B cell (primary cell): ENCODE results near the gene ATRNL1. TPM values are rescaled to one million over a fixed set of nuclear protein-coding genes. Genes with fewer than 3 reads are reported as not detected.

Source experiments
- ATAC-seq: fragments of 200-7000 bp; cut with Tn5 transposase; one replicate; pipeline ENCODE4 v1.10.0; 2021; ENCODE audit warnings: low read depth, mild to moderate bottlenecking, moderate number of reproducible peaks, moderate library complexity
- CTCF ChIA-PET: fragments of 350-600 bp; sonication (Branson Sonifier 250); formaldehyde crosslinking; loops from one replicate; lab custom pipeline; 2021; ENCODE audit warnings: antibody characterized with exemption, inconsistent platforms; lab: Charles Lee
- POLR2A ChIA-PET: fragments of 350-600 bp; sonication (Branson Sonifier 250); formaldehyde crosslinking; loops from one replicate; lab custom pipeline; 2021; ENCODE audit warnings: antibody characterized with exemption; lab: Charles Lee
- DNase-seq: peaks from one replicate; pipeline ENCODE4 v3.0.0; 2013
- H2AFZ ChIP-seq: 2 replicates; pipeline ENCODE4 v1.6.1; 2012; ENCODE audit warnings: mild to moderate bottlenecking, low read depth, low read length; ENCODE audit not compliant: insufficient read depth, poor library complexity, severe bottlenecking
- H3K27ac ChIP-seq, 2 donors: 1 replicate in 1 of 2; 2 replicates in 1 of 2; pipeline ENCODE4 v1.5.1; 2012 to 2013; ENCODE audit warnings: low read length in 2 of 2, mild to moderate bottlenecking in 2 of 2, moderate library complexity in 1 of 2
- H3K27me3 ChIP-seq, 4 experiments: fragments of 200-600 bp in 1 of 4; sonication (generic) in 1 of 4; replicated peaks in 1 of 4; 1 replicate in 2 of 4; 2 replicates in 2 of 4; pipeline versions ENCODE4 v1.6.1 to v1.7.0; 2013 to 2016; ENCODE audit warnings: low read length in 3 of 4, mild to moderate bottlenecking in 2 of 4, mixed read lengths in 1 of 4, moderate library complexity in 1 of 4; ENCODE audit not compliant: insufficient read depth in 4 of 4, control insufficient read depth in 3 of 4; ENCODE audit errors: control extremely low read depth in 1 of 4
- H3K36me3 ChIP-seq, 2 experiments: replicated peaks in 1 of 2; 1 replicate in 1 of 2; 2 replicates in 1 of 2; pipeline versions ENCODE4 v1.6.1 to v1.7.1; 2013; ENCODE audit warnings: low read length in 1 of 2; ENCODE audit not compliant: insufficient read depth in 2 of 2, control insufficient read depth in 1 of 2; ENCODE audit errors: control extremely low read depth in 1 of 2, extremely low read depth in 1 of 2
- H3K4me1 ChIP-seq, 2 donors: fragments of 200-600 bp in 1 of 2; sonication (generic) in 1 of 2; 1 replicate in 1 of 2; 2 replicates in 1 of 2; pipeline versions ENCODE4 v1.5.1 to v1.6.1; 2013 to 2017; ENCODE audit warnings: low read length in 2 of 2; ENCODE audit not compliant: control insufficient read depth in 2 of 2, insufficient read depth in 2 of 2
- H3K4me2 ChIP-seq: replicated peaks from 2 replicates; pipeline ENCODE3; 2012; ENCODE audit warnings: mild to moderate bottlenecking, low read depth, low read length; ENCODE audit not compliant: poor library complexity, severe bottlenecking
- H3K4me3 ChIP-seq, 5 experiments: fragments of 200-600 bp in 1 of 5; sonication (generic) in 1 of 5; 1 replicate in 3 of 5; 2 replicates in 2 of 5; pipeline versions ENCODE4 v1.5.1 to v1.7.0; 2011 to 2016; ENCODE audit warnings: low read length in 4 of 5, mild to moderate bottlenecking in 4 of 5, low read depth in 2 of 5, control low read depth in 1 of 5, moderate library complexity in 1 of 5; ENCODE audit not compliant: insufficient read depth in 1 of 5; ENCODE audit errors: control extremely low read depth in 1 of 5, extremely low read depth in 1 of 5
- H3K79me2 ChIP-seq: fragments of 200-600 bp; sonication (generic); one replicate; pipeline ENCODE4 v1.6.0; 2016; ENCODE audit warnings: low read length; ENCODE audit not compliant: control insufficient read depth, insufficient read depth
- H3K9ac ChIP-seq: fragments of 200-600 bp; sonication (generic); 2 replicates; pipeline ENCODE4 v1.6.1; 2017; ENCODE audit warnings: mild to moderate bottlenecking, low read length, moderate library complexity
- H3K9me3 ChIP-seq, 3 donors: one replicate each; pipeline versions ENCODE4 v1.6.1 to v1.7.1; 2013; ENCODE audit warnings: low read length in 2 of 3; ENCODE audit not compliant: control insufficient read depth in 2 of 3, insufficient read depth in 1 of 3; ENCODE audit errors: control extremely low read depth in 1 of 3
- H4K20me1 ChIP-seq: 2 replicates; pipeline ENCODE4 v1.6.0; 2012; ENCODE audit warnings: mild to moderate bottlenecking, low read length; ENCODE audit not compliant: insufficient read depth, control insufficient read depth, poor library complexity, severe bottlenecking
- H3K27ac Mint-ChIP-seq: one replicate; pipeline ENCODE4 v1.8.0; 2021; ENCODE audit warnings: mixed read lengths
- H3K27me3 Mint-ChIP-seq: one replicate; pipeline ENCODE4 v1.8.0; 2021; ENCODE audit warnings: mixed read lengths
- H3K4me1 Mint-ChIP-seq: one replicate; pipeline ENCODE4 v1.8.0; 2021; ENCODE audit warnings: mixed read lengths
- H3K4me3 Mint-ChIP-seq: one replicate; pipeline ENCODE4 v1.8.0; 2021; ENCODE audit warnings: mixed read lengths
- H3K9me3 Mint-ChIP-seq: one replicate; pipeline ENCODE4 v1.8.0; 2022; ENCODE audit warnings: mixed read lengths; ENCODE audit not compliant: insufficient read depth
- CTCF ChIP-seq: fragments of 200-600 bp; IDR thresholded peaks from one replicate; pipeline ENCODE4 v1.8.0; 2022; ENCODE audit warnings: antibody characterized with exemption, mild to moderate bottlenecking
- EZH2 ChIP-seq: IDR thresholded peaks from 2 replicates; pipeline ENCODE4 v1.6.1; 2012; ENCODE audit warnings: borderline replicate concordance, low read depth, mild to moderate bottlenecking, moderate library complexity, low read length; ENCODE audit not compliant: insufficient read depth, poor library complexity, severe bottlenecking
- WGBS: methylation state at CpG from one replicate; pipeline ENCODE4 v1.1.5; 2013; ENCODE audit warnings: missing lambda C conversion rate; ENCODE audit not compliant: insufficient coverage; 5-methylcytosine and 5-hydroxymethylcytosine counted together
- intact Hi-C: fragments of 100-400 bp; cut with micrococcal nuclease; formaldehyde crosslinking; loops from one replicate; pipeline ENCODE4 v1.10.0; 2022
- polyA plus RNA-seq: library from polyadenylated mRNA; depleted of rRNA; stranded (reverse); fragments of >200 nt; gene quantifications from 2 replicates; pipeline ENCODE4 v1.2.3, GENCODE V29; 2012
- total RNA-seq, 2 donors: library from RNA; stranded (reverse); fragments of 120-200 nt in 1 of 2; gene quantifications; 1 replicate in 1 of 2; 2 replicates in 1 of 2; pipeline versions ENCODE4 v1.2.3 to v1.2.4, GENCODE V29; 2013 to 2022

ATRNL1 gene
- total and polyA plus RNA-seq, 2 donors (not counting 1 experiment from before 2014, with no cell fraction given), result 0.24 to 2.2 TPM

GRCh38 chr10:115963848-115964247 is 870.7 kb downstream of the ATRNL1 start:
- POLR2A ChIA-PET, result no interaction called here

GRCh38 chr10:115964827-115965226 is 871.7 kb downstream of the ATRNL1 start:
- H2AFZ ChIP-seq, result no peak overlapping the region
- peaks cover 0 to 8% (median 1%) of the 10 kb centered on the region in 3 donors for H3K9me3 ChIP-seq
- H3K4me3 ChIP-seq, result no peak overlapping the region
- no peak for TF ChIP-seq CTCF
- TF ChIP-seq EZH2, result no peak
- H3K4me2 ChIP-seq, result no peak overlapping the region
- H3K4me1 ChIP-seq, result no peaks in the 10 kb centered on the region
- ATAC-seq, result no peak
- DNase-seq, result no peak
- H3K27me3 ChIP-seq, result no peaks in the 10 kb centered on the region
- Mint-ChIP-seq H3K27ac (no peak overlapping the region), H3K4me1 (no peaks in the 10 kb centered on the region), H3K9me3 (peaks cover 3% of the 10 kb centered on the region), H3K27me3 (no peaks in the 10 kb centered on the region), H3K4me3 (no peak overlapping the region)
- no peaks in the 10 kb centered on the region for H3K79me2 ChIP-seq
- no peak overlapping the region for H3K27ac ChIP-seq
- H3K36me3 ChIP-seq, result no peaks in the 10 kb centered on the region
- ChIA-PET CTCF (no interaction called here), POLR2A (no interaction called here)
- WGBS, result 80% methylated on average over 1 of the region's 5 CpGs
- intact Hi-C loops, result no loop called here
- H4K20me1 ChIP-seq, result no peaks in the 10 kb centered on the region
- no peak overlapping the region for H3K9ac ChIP-seq

More at GRCh38 chr10:115963848-115964247, 870.7 kb downstream of the ATRNL1 start:
- Mint-ChIP-seq H3K9me3 (peaks cover 3% of the 10 kb centered on the region), H3K27ac (no peak overlapping the region), H3K27me3 (no peaks in the 10 kb centered on the region), H3K4me3 (no peak overlapping the region), H3K4me1 (no peaks in the 10 kb centered on the region)
- H3K79me2 ChIP-seq, result no peaks in the 10 kb centered on the region
- H3K4me1 ChIP-seq, result no peaks in the 10 kb centered on the region
- no peak overlapping the region for H3K9ac ChIP-seq
- no peaks in the 10 kb centered on the region for H3K27me3 ChIP-seq
- no peak for TF ChIP-seq EZH2
- no peak for TF ChIP-seq CTCF
- DNase-seq (no peak), ATAC-seq (no peak)
- CTCF ChIA-PET, result no interaction called here
- no peaks in the 10 kb centered on the region for H4K20me1 ChIP-seq
- no peak overlapping the region for H3K27ac ChIP-seq
- H3K9me3 ChIP-seq, result peaks cover 0 to 4% (median 1%) of the 10 kb centered on the region in 3 donors
- H3K4me3 ChIP-seq, result no peak overlapping the region
- intact Hi-C loops, result no loop called here
- no peak overlapping the region for H3K4me2 ChIP-seq
- no peak overlapping the region for H2AFZ ChIP-seq
- 58% methylated on average over 2 of the region's 6 CpGs for WGBS
- H3K36me3 ChIP-seq, result no peaks in the 10 kb centered on the region
